ENCODE results near the gene MSI2. TPM values are rescaled to one million over a fixed set of nuclear protein-coding genes. Genes with fewer than 3 reads are reported as not detected.

MSI2 gene
- total RNA-seq (2014; rRNA removed; shearing (Covaris generic)) (131 and 226 TPM in 2 replicates), total RNA-seq (2022) (164 and 193 TPM in 2 replicates), Bru-seq, nascent RNA (percentile 84 among the genes with signal in this experiment), BruChase-seq, experiment 1, labeled RNA remaining after a 6-hour chase (percentile 92 among the genes with signal in this experiment), BruChase-seq, experiment 2, labeled RNA remaining after a 2-hour chase (percentile 82 among the genes with signal in this experiment)
- long read RNA-seq, full-length matches to known transcripts: 4 of 25 reads
- long read RNA-seq, partial matches to known transcripts: 0 of 25 reads
- long read RNA-seq, other reads (novel, unspliced or antisense): 21 of 25 reads

DNA sequence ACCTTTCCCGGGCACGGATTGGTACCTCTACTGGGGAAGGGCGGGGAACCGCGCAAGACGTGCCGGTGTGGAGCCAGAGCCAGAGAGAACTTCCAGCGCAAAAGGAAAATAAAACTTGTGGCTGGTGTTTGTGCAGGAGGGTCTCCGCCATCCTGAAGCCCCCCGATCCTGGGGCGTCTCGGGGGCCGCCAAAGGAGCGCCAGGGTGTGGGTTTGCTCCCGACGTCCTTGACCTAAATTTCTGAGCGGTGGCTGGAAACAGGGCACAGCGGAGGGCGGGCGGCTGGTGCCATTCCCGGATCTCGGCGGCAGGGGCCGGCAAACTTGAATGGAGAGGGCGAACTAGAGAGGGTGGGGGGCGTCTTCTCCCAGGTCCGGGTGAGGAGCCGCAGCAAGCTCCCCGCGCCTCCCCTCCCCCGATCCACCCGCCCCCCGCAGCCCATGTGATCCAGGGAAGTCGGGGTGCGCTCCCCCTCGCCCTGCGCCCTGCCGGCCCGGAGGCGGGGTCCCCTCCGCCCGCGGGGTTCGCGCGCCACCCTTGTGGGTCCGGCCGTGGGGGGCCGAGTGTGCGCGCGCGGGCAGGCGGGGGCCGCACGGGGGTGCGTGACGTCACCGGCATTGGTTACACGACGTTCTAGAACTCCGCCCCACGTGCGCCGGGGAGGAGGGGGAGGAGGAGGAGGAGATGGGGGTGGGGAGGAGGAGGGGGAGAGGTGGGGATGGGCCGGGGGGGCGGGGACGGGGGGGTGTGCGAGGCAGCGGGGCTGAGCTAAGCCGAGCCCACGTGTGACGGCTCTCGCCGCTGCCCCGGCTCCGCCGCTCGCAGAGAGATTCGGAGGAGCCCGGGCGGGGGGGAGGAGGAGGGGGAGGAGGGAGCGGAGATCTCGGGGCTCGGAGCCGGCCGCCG, at the start of gene MSI2:
MSI2 (plus strand) TSS at position 748 of the 906 bp plus-strand sequence. CDS start 220 bp downstream, outside the sequence.
- no peak for TF ChIP-seq EZH2phosphoT487 (IDR thresholded peaks at IDR 0.05; ENCODE audit: borderline replicate concordance, low read depth, low read length)
- TF ChIP-seq, protein P1, sequence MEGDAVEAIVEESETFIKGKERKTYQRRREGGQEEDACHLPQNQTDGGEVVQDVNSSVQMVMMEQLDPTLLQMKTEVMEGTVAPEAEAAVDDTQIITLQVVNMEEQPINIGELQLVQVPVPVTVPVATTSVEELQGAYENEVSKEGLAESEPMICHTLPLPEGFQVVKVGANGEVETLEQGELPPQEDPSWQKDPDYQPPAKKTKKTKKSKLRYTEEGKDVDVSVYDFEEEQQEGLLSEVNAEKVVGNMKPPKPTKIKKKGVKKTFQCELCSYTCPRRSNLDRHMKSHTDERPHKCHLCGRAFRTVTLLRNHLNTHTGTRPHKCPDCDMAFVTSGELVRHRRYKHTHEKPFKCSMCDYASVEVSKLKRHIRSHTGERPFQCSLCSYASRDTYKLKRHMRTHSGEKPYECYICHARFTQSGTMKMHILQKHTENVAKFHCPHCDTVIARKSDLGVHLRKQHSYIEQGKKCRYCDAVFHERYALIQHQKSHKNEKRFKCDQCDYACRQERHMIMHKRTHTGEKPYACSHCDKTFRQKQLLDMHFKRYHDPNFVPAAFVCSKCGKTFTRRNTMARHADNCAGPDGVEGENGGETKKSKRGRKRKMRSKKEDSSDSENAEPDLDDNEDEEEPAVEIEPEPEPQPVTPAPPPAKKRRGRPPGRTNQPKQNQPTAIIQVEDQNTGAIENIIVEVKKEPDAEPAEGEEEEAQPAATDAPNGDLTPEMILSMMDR (conservative IDR thresholded peaks at IDR 0.05; ENCODE audit: low read length): no peak
- peak; percentile 89 for DNase-seq (ENCODE audit: low spot score)
- Histone ChIP-seq H3K36me3 (ENCODE audit: insufficient read depth, low read length) (peaks cover 20% of the 10 kb centered on the region), H3K79me2 (ENCODE audit: insufficient read depth, low read depth, low read length) (peaks cover 31% of the 10 kb centered on the region; the same call in 1 of the 2 replicates), H3K4me1 (ENCODE audit: insufficient read depth, low read length, poor library complexity, severe bottlenecking) (peaks cover 26% of the 10 kb centered on the region), H4K20me1 (ENCODE audit: insufficient read depth, low read length) (peaks cover 5% of the 10 kb centered on the region; the same call in 1 of the 2 replicates), H3K4me2 (ENCODE audit: low read length) (peak within 1 kb of the TSS; percentile 94), H3K9me3 (ENCODE audit: low read length) (peaks cover 10% of the 10 kb centered on the region; the same call in 1 of the 2 replicates), H3K27ac (ENCODE audit: low read depth, low read length, poor library complexity, severe bottlenecking) (peak within 1 kb of the TSS; percentile 76), H2AFZ (ENCODE audit: low read length) (peak within 1 kb of the TSS; percentile 69), H3K4me3 (ENCODE audit: low read depth, low read length, poor library complexity, severe bottlenecking) (peak within 1 kb of the TSS; percentile 81), H3K9me2 (ENCODE audit: insufficient read depth, low read length) (no peaks in the 10 kb centered on the region)
- CTCF ChIA-PET (ENCODE audit: unreplicated experiment): interaction anchor here (1.2 kb wide), 1 partner anchor 13 kb away, joined by 4 read pairs; no protein-coding TSS in a partner anchor
- POLR2A ChIA-PET: interaction anchor here (0.5 to 3.0 kb wide), 3 partner anchors 101 to 424 kb away, joined by 3 to 20 read pairs (median 5); no protein-coding TSS in a partner anchor
- intact Hi-C loops (cut with micrococcal nuclease; ENCODE audit: unreplicated experiment): loop anchor here (2.0 to 5.0 kb wide), 2 partner anchors 146 to 303 kb away; no protein-coding TSS in a partner anchor
- BruUV-seq (replicated peaks): no TSS peak

DNA sequence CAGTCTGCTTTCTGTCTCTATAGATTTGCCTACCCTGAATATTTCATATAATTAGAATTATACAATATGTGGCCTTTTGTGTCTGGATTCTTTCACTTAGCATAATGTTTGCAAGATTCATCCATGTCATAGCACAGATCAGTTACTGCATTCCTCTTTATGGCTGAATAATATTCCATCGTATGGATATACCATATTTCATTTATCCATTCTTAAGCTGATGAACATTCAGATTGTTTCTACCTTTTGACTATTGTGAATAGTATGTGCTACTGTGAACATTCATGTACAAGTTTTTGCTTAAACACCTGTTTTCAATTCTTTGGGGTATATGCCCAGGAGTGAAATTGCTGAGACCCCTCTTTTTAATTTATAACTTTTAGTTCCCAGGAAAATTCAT, 49.4 kb upstream of the MSI2 start:
- CTCF ChIA-PET (ENCODE audit: unreplicated experiment): no interaction called here
- no TSS peak for BruUV-seq (replicated peaks)

More for the DNA sequence above, 49.4 kb upstream of the MSI2 start:
- no peaks in the 10 kb centered on the region for H4K20me1 ChIP-seq (ENCODE audit: insufficient read depth, low read length)
- TF ChIP-seq EZH2phosphoT487 (IDR thresholded peaks at IDR 0.05; ENCODE audit: borderline replicate concordance, low read depth, low read length): no peak
- TF ChIP-seq, protein P1 (conservative IDR thresholded peaks at IDR 0.05; ENCODE audit: low read length): no peak
- no peak overlapping the region for H3K4me3 ChIP-seq (ENCODE audit: low read depth, low read length, poor library complexity, severe bottlenecking)
- peaks cover 6% of the 10 kb centered on the region; the same call in 1 of the 2 replicates for H3K9me3 ChIP-seq (ENCODE audit: low read length)
- no peaks in the 10 kb centered on the region for H3K9me2 ChIP-seq (ENCODE audit: insufficient read depth, low read length)
- H3K4me2 ChIP-seq (ENCODE audit: low read length): no peak overlapping the region
- intact Hi-C loops (cut with micrococcal nuclease; ENCODE audit: unreplicated experiment): no loop called here
- H2AFZ ChIP-seq (ENCODE audit: low read length): no peak overlapping the region
- H3K27ac ChIP-seq (ENCODE audit: low read depth, low read length, poor library complexity, severe bottlenecking): no peak overlapping the region
- H3K36me3 ChIP-seq (ENCODE audit: insufficient read depth, low read length): no peaks in the 10 kb centered on the region
- POLR2A ChIA-PET: no interaction called here
- H3K79me2 ChIP-seq (ENCODE audit: insufficient read depth, low read depth, low read length): no peaks in the 10 kb centered on the region
- DNase-seq (ENCODE audit: low spot score): no peak
- no peaks in the 10 kb centered on the region for H3K4me1 ChIP-seq (ENCODE audit: insufficient read depth, low read length, poor library complexity, severe bottlenecking)
